ENCODE data around the gene CDC23.

CDC23 gene

DNA sequence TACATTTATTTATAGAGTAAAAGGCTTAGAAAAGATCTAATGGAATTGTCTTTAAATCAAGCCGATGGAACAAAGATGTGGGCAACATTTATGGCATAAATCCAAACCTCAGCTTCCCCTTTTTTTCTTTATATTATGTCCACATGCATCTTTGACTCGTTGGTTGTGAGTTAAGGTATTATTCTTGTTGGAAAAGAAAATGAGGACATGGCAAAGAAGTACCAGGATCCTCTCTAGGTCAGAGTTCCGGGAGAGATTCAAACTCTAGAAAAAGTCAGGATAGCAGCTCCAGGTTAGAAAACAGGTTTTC is 73.4 kb downstream of the CDC23 start:
- DNase-seq: no peak

DNA sequence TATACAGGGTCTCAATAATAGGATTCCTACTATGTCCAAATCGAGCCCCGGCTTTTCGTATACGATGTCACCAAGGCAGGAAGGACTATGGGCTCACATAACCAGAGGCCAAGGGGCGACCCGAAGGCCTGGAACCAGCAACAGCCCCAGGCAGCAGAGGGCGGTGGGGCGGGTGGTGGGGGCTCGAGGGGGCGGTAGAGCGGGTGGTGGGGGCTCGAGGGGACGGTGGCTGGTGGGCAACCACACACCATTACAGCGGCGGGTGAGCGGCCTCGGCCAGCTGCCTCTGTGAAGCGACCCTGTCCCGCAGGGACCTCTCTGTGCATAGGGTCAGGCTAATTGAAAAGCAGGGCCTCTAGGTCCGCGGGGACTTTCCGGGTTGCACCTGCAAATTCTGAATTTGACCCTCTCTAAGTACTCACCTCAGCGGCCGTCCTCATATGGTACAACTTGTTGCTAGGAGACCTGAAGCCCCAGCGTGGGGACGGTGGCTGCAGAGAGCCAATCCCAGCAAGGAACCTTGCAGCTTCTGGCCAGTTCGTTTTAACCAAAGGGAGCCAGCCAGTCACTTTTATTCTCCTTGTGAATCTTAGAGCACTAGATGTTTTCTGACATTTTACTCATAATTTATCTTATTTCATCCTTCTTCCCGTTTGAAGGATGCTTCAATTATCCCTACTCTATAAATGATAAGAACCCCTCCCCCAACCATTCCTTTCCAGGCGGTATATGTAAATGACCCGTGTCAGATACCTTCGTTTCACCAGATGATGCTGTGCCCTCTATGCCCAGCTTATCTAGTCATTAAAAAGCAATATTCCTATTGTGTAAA is 74.0 kb downstream of the CDC23 start, which contains the start of gene NME5:
TSS of gene NME5 (minus strand) at position 480 of the 832 bp plus-strand sequence. CDS start 648 bp downstream, outside the sequence.
- no peak for DNase-seq

Data from NCI-H1694 (cell line).